Skin epidermis (tissue), 12 donors: Measurements from ENCODE around the gene SLC25A26.

Experiments
- H3K27ac ChIP-seq, 21 experiments: fragments of 200-600 bp; sonication (generic) in 11 of 21; one replicate each; pipeline ENCODE4 v1.5.0; 2020; ENCODE audit warnings: mild to moderate bottlenecking in 3 of 21, inconsistent platforms in 2 of 21, moderate library complexity in 2 of 21
- H3K4me3 ChIP-seq, 7 experiments: fragments of 200-600 bp; sonication (generic) in 2 of 7; one replicate each; pipeline ENCODE4 v1.5.0; 2020; ENCODE audit warnings: inconsistent platforms in 2 of 7, mild to moderate bottlenecking in 2 of 7, moderate library complexity in 1 of 7

Gene SLC25A26

GRCh38 chr3:66401675-66402491 lies 181.1 kb downstream of the SLC25A26 start:
- Histone ChIP-seq H3K27ac (peak overlapping the region in 2 of 21 experiments; percentile 8 to 52), H3K4me3 (no peak overlapping the region)

- H3K27ac ChIP-seq = peak overlapping the region in 4 of 21 experiments; percentile 4 to 47 (median 19)
- H3K4me3 ChIP-seq = no peak overlapping the region
Measured at GRCh38 chr3:66402596-66403290, 181.9 kb downstream of the SLC25A26 start.

- Histone ChIP-seq H3K4me3 (no peak overlapping the region), H3K27ac (peak overlapping the region in 9 of 21 experiments; percentile 4 to 53 (median 29))
Measured at GRCh38 chr3:66403323-66403990, 182.7 kb downstream of the SLC25A26 start.

GRCh38 chr3:66404197-66404596 lies 183.4 kb downstream of the SLC25A26 start:
- H3K4me3 ChIP-seq = no peak overlapping the region
- H3K27ac ChIP-seq = peak overlapping the region in 1 of 21 experiments; percentile 53

GRCh38 chr3:66404903-66405700 lies 184.3 kb downstream of the SLC25A26 start:
- no peak overlapping the region for H3K4me3 ChIP-seq
- peak overlapping the region in 4 of 21 experiments; percentile 2 to 28 (median 8) for H3K27ac ChIP-seq

GRCh38 chr3:66405701-66406091 lies 184.9 kb downstream of the SLC25A26 start:
- Histone ChIP-seq H3K27ac (peak overlapping the region in 6 of 21 experiments; percentile 10 to 51 (median 32)), H3K4me3 (no peak overlapping the region)

- H3K27ac ChIP-seq = peak overlapping the region in 7 of 21 experiments; percentile 5 to 51 (median 26)
- H3K4me3 ChIP-seq = no peak overlapping the region
Measured at GRCh38 chr3:66406163-66406562, 185.4 kb downstream of the SLC25A26 start.

- Histone ChIP-seq H3K27ac (peak overlapping the region in 3 of 21 experiments; percentile 8 to 25 (median 20)), H3K4me3 (no peak overlapping the region)
Measured at GRCh38 chr3:66406831-66407610, 186.2 kb downstream of the SLC25A26 start.

GRCh38 chr3:66407611-66408218 lies 186.9 kb downstream of the SLC25A26 start:
- Histone ChIP-seq H3K4me3 (no peak overlapping the region), H3K27ac (peak overlapping the region in 3 of 21 experiments; percentile 8 to 25 (median 20))

- H3K27ac ChIP-seq = peak overlapping the region in 1 of 21 experiments; percentile 11
Measured at GRCh38 chr3:66409771-66410754, 189.3 kb downstream of the SLC25A26 start.

GRCh38 chr3:66410976-66411375 lies 190.2 kb downstream of the SLC25A26 start:
- Histone ChIP-seq H3K4me3 (no peak overlapping the region), H3K27ac (peak overlapping the region in 2 of 21 experiments; percentile 5 to 8)

More at GRCh38 chr3:66409771-66410754, 189.3 kb downstream of the SLC25A26 start:
- H3K4me3 ChIP-seq = no peak overlapping the region

- no peak overlapping the region for H3K4me3 ChIP-seq
- H3K27ac ChIP-seq = peak overlapping the region in 2 of 21 experiments; percentile 5 to 8
Measured at GRCh38 chr3:66411474-66411873, 190.7 kb downstream of the SLC25A26 start.

- no peak overlapping the region for H3K4me3 ChIP-seq
- H3K27ac ChIP-seq = peak overlapping the region in 2 of 21 experiments; percentile 10 to 41
Measured at GRCh38 chr3:66411961-66412887, 191.4 kb downstream of the SLC25A26 start.

GRCh38 chr3:66413151-66413751 lies 192.4 kb downstream of the SLC25A26 start:
- peak overlapping the region in 5 of 21 experiments; percentile 1 to 41 (median 10) for H3K27ac ChIP-seq
- no peak overlapping the region for H3K4me3 ChIP-seq

GRCh38 chr3:66414846-66415245 lies 194.0 kb downstream of the SLC25A26 start:
- H3K27ac ChIP-seq = no peak overlapping the region
- no peak overlapping the region for H3K4me3 ChIP-seq
